ENCODE data around the gene GNA14.
"Not testable (repeated sequence)": the region's sequence is repeated elsewhere in the genome, so short reads cannot be mapped to it uniquely, and the experiment has no call there.

DNA sequence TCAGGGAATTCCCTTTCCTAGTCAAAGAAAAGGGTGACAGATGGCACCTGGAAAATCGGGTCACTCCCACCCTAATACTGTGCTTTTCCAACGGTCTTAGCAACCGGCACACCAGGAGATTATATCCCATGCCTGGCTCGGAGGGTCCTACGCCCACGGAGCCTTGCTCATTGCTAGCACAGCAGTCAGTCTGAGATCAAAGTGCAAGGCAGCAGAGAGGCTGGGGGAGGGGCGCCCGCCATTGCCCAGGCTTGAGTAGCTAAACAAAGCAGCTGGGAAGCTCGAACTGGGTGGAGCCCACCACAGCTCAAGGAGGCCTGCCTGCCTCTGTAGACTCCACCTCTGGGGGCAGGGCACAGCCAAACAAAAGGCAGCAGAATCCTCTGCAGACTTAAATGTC lies 239.6 kb downstream of the GNA14 start:
- not testable (repeated sequence) for TF ChIP-seq POLR2AphosphoS5, POLR2A (IDR thresholded peaks at IDR 0.05)
- TF ChIP-seq, protein P1, sequence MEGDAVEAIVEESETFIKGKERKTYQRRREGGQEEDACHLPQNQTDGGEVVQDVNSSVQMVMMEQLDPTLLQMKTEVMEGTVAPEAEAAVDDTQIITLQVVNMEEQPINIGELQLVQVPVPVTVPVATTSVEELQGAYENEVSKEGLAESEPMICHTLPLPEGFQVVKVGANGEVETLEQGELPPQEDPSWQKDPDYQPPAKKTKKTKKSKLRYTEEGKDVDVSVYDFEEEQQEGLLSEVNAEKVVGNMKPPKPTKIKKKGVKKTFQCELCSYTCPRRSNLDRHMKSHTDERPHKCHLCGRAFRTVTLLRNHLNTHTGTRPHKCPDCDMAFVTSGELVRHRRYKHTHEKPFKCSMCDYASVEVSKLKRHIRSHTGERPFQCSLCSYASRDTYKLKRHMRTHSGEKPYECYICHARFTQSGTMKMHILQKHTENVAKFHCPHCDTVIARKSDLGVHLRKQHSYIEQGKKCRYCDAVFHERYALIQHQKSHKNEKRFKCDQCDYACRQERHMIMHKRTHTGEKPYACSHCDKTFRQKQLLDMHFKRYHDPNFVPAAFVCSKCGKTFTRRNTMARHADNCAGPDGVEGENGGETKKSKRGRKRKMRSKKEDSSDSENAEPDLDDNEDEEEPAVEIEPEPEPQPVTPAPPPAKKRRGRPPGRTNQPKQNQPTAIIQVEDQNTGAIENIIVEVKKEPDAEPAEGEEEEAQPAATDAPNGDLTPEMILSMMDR (IDR thresholded peaks at IDR 0.05) = not testable (repeated sequence)
